Measurements from ENCODE around the gene S100A3.
A peak's percentile ranks its signal among the peaks of the same experiment; 100 is the strongest.

The S100A3 gene

GRCh38 chr1:153561466-153561985, 12.5 kb upstream of the S100A3 start:
- Histone ChIP-seq H3K36me3 (ENCODE audit: control insufficient read depth in 2 of 2, insufficient read depth in 2 of 2, low read length in 2 of 2) (no peaks in the 10 kb centered on the region), H3K9ac (ENCODE audit: low read length in 2 of 2) (no peak overlapping the region), H3K27ac (ENCODE audit: low read length) (no peak overlapping the region), H3K4me1 (ENCODE audit: control insufficient read depth, insufficient read depth, low read length) (peaks cover 15% of the 10 kb centered on the region), H3K27me3 (ENCODE audit: control insufficient read depth in 1 of 2, insufficient read depth in 2 of 2, low read length in 2 of 2) (no peaks in the 10 kb centered on the region), H3K4me3 (ENCODE audit: low read length in 2 of 2) (no peak overlapping the region), H3K9me3 (ENCODE audit: control insufficient read depth in 2 of 2, low read length in 2 of 2) (no peaks in the 10 kb centered on the region)

- no peaks in the 10 kb centered on the region for H3K36me3 ChIP-seq (ENCODE audit: control insufficient read depth in 2 of 2, insufficient read depth in 2 of 2, low read length in 2 of 2)
- H3K4me3 ChIP-seq (ENCODE audit: low read length in 2 of 2), result no peak overlapping the region
- H3K27ac ChIP-seq (ENCODE audit: low read length), result no peak overlapping the region
- H3K27me3 ChIP-seq (ENCODE audit: control insufficient read depth in 1 of 2, insufficient read depth in 2 of 2, low read length in 2 of 2), result no peaks in the 10 kb centered on the region
- peaks cover 8% of the 10 kb centered on the region for H3K4me1 ChIP-seq (ENCODE audit: control insufficient read depth, insufficient read depth, low read length)
- no peaks in the 10 kb centered on the region for H3K9me3 ChIP-seq (ENCODE audit: control insufficient read depth in 2 of 2, low read length in 2 of 2)
- no peak overlapping the region for H3K9ac ChIP-seq (ENCODE audit: low read length in 2 of 2)
These were observed 11.9 kb upstream of the S100A3 start for GRCh38 chr1:153560771-153561465.

- no peak overlapping the region for H3K4me3 ChIP-seq (ENCODE audit: low read length in 2 of 2)
- no peaks in the 10 kb centered on the region for H3K27me3 ChIP-seq (ENCODE audit: control insufficient read depth in 1 of 2, insufficient read depth in 2 of 2, low read length in 2 of 2)
These were observed 11.2 kb upstream of the S100A3 start for GRCh38 chr1:153560241-153560640.

GRCh38 chr1:153557877-153558276, 8.8 kb upstream of the S100A3 start:
- peaks cover 15% of the 10 kb centered on the region for H3K4me1 ChIP-seq (ENCODE audit: control insufficient read depth, insufficient read depth, low read length)
- H3K4me3 ChIP-seq (ENCODE audit: low read length in 2 of 2), result no peak overlapping the region
- no peaks in the 10 kb centered on the region for H3K9me3 ChIP-seq (ENCODE audit: control insufficient read depth in 2 of 2, low read length in 2 of 2)
- no peaks in the 10 kb centered on the region for H3K36me3 ChIP-seq (ENCODE audit: control insufficient read depth in 2 of 2, insufficient read depth in 2 of 2, low read length in 2 of 2)
- H3K9ac ChIP-seq (ENCODE audit: low read length in 2 of 2), result no peak overlapping the region
- no peak overlapping the region for H3K27ac ChIP-seq (ENCODE audit: low read length)
- no peaks in the 10 kb centered on the region for H3K27me3 ChIP-seq (ENCODE audit: control insufficient read depth in 1 of 2, insufficient read depth in 2 of 2, low read length in 2 of 2)

More at GRCh38 chr1:153560241-153560640, 11.2 kb upstream of the S100A3 start:
- no peak overlapping the region for H3K9ac ChIP-seq (ENCODE audit: low read length in 2 of 2)
- no peaks in the 10 kb centered on the region for H3K9me3 ChIP-seq (ENCODE audit: control insufficient read depth in 2 of 2, low read length in 2 of 2)
- H3K27ac ChIP-seq (ENCODE audit: low read length), result no peak overlapping the region
- peaks cover 2% of the 10 kb centered on the region for H3K4me1 ChIP-seq (ENCODE audit: control insufficient read depth, insufficient read depth, low read length)
- H3K36me3 ChIP-seq (ENCODE audit: control insufficient read depth in 2 of 2, insufficient read depth in 2 of 2, low read length in 2 of 2), result no peaks in the 10 kb centered on the region

GRCh38 chr1:153556348-153556747, 7.3 kb upstream of the S100A3 start:
- Histone ChIP-seq H3K9ac (ENCODE audit: low read length in 2 of 2) (no peak overlapping the region), H3K36me3 (ENCODE audit: control insufficient read depth in 2 of 2, insufficient read depth in 2 of 2, low read length in 2 of 2) (no peaks in the 10 kb centered on the region), H3K4me3 (ENCODE audit: low read length in 2 of 2) (no peak overlapping the region), H3K9me3 (ENCODE audit: control insufficient read depth in 2 of 2, low read length in 2 of 2) (no peaks in the 10 kb centered on the region), H3K27ac (ENCODE audit: low read length) (no peak overlapping the region), H3K27me3 (ENCODE audit: control insufficient read depth in 1 of 2, insufficient read depth in 2 of 2, low read length in 2 of 2) (no peaks in the 10 kb centered on the region), H3K4me1 (ENCODE audit: control insufficient read depth, insufficient read depth, low read length) (peaks cover 14% of the 10 kb centered on the region)

- Histone ChIP-seq H3K4me3 (ENCODE audit: low read length in 2 of 2) (no peak overlapping the region), H3K27me3 (ENCODE audit: control insufficient read depth in 1 of 2, insufficient read depth in 2 of 2, low read length in 2 of 2) (no peaks in the 10 kb centered on the region), H3K9ac (ENCODE audit: low read length in 2 of 2) (peak overlapping the region in 1 of 2 donors; percentile 5), H3K9me3 (ENCODE audit: control insufficient read depth in 2 of 2, low read length in 2 of 2) (no peaks in the 10 kb centered on the region), H3K27ac (ENCODE audit: low read length) (peak overlapping the region; percentile 69), H3K4me1 (ENCODE audit: control insufficient read depth, insufficient read depth, low read length) (peaks cover 26% of the 10 kb centered on the region), H3K36me3 (ENCODE audit: control insufficient read depth in 2 of 2, insufficient read depth in 2 of 2, low read length in 2 of 2) (no peaks in the 10 kb centered on the region)
These were observed 4.9 kb upstream of the S100A3 start for GRCh38 chr1:153553830-153554541.

- H3K4me3 ChIP-seq (ENCODE audit: low read length in 2 of 2), result no peak overlapping the region
These were observed 4.0 kb upstream of the S100A3 start for GRCh38 chr1:153553096-153553495.

GRCh38 chr1:153552335-153552734, 3.3 kb upstream of the S100A3 start:
- no peak overlapping the region for H3K4me3 ChIP-seq (ENCODE audit: low read length in 2 of 2)
- H3K36me3 ChIP-seq (ENCODE audit: control insufficient read depth in 2 of 2, insufficient read depth in 2 of 2, low read length in 2 of 2), result no peaks in the 10 kb centered on the region
- H3K4me1 ChIP-seq (ENCODE audit: control insufficient read depth, insufficient read depth, low read length), result peaks cover 42% of the 10 kb centered on the region
- H3K27me3 ChIP-seq (ENCODE audit: control insufficient read depth in 1 of 2, insufficient read depth in 2 of 2, low read length in 2 of 2), result no peaks in the 10 kb centered on the region
- no peak overlapping the region for H3K9ac ChIP-seq (ENCODE audit: low read length in 2 of 2)
- H3K9me3 ChIP-seq (ENCODE audit: control insufficient read depth in 2 of 2, low read length in 2 of 2), result no peaks in the 10 kb centered on the region
- no peak overlapping the region for H3K27ac ChIP-seq (ENCODE audit: low read length)

More at GRCh38 chr1:153553096-153553495, 4.0 kb upstream of the S100A3 start:
- no peak overlapping the region for H3K9ac ChIP-seq (ENCODE audit: low read length in 2 of 2)
- no peaks in the 10 kb centered on the region for H3K36me3 ChIP-seq (ENCODE audit: control insufficient read depth in 2 of 2, insufficient read depth in 2 of 2, low read length in 2 of 2)
- no peaks in the 10 kb centered on the region for H3K27me3 ChIP-seq (ENCODE audit: control insufficient read depth in 1 of 2, insufficient read depth in 2 of 2, low read length in 2 of 2)
- peak overlapping the region; percentile 69 for H3K27ac ChIP-seq (ENCODE audit: low read length)
- no peaks in the 10 kb centered on the region for H3K9me3 ChIP-seq (ENCODE audit: control insufficient read depth in 2 of 2, low read length in 2 of 2)
- H3K4me1 ChIP-seq (ENCODE audit: control insufficient read depth, insufficient read depth, low read length), result peaks cover 35% of the 10 kb centered on the region

- H3K4me1 ChIP-seq (ENCODE audit: control insufficient read depth, insufficient read depth, low read length), result peaks cover 52% of the 10 kb centered on the region
These were observed 1.9 kb upstream of the S100A3 start for GRCh38 chr1:153550827-153551500.

GRCh38 chr1:153550398-153550758, 1.3 kb upstream of the S100A3 start:
- H3K9ac ChIP-seq (ENCODE audit: low read length in 2 of 2), result no peak overlapping the region
- peaks cover 58% of the 10 kb centered on the region for H3K4me1 ChIP-seq (ENCODE audit: control insufficient read depth, insufficient read depth, low read length)
- H3K4me3 ChIP-seq (ENCODE audit: low read length in 2 of 2), result peak overlapping the region in 1 of 2 donors; percentile 15
- no peaks in the 10 kb centered on the region for H3K36me3 ChIP-seq (ENCODE audit: control insufficient read depth in 2 of 2, insufficient read depth in 2 of 2, low read length in 2 of 2)
- H3K9me3 ChIP-seq (ENCODE audit: control insufficient read depth in 2 of 2, low read length in 2 of 2), result no peaks in the 10 kb centered on the region
- H3K27ac ChIP-seq (ENCODE audit: low read length), result no peak overlapping the region
- H3K27me3 ChIP-seq (ENCODE audit: control insufficient read depth in 1 of 2, insufficient read depth in 2 of 2, low read length in 2 of 2), result no peaks in the 10 kb centered on the region

More at GRCh38 chr1:153550827-153551500, 1.9 kb upstream of the S100A3 start:
- no peaks in the 10 kb centered on the region for H3K27me3 ChIP-seq (ENCODE audit: control insufficient read depth in 1 of 2, insufficient read depth in 2 of 2, low read length in 2 of 2)
- no peak overlapping the region for H3K9ac ChIP-seq (ENCODE audit: low read length in 2 of 2)
- no peaks in the 10 kb centered on the region for H3K36me3 ChIP-seq (ENCODE audit: control insufficient read depth in 2 of 2, insufficient read depth in 2 of 2, low read length in 2 of 2)
- peak overlapping the region in 1 of 2 donors; percentile 15 for H3K4me3 ChIP-seq (ENCODE audit: low read length in 2 of 2)
- H3K9me3 ChIP-seq (ENCODE audit: control insufficient read depth in 2 of 2, low read length in 2 of 2), result no peaks in the 10 kb centered on the region
- H3K27ac ChIP-seq (ENCODE audit: low read length), result no peak overlapping the region
